HG03066 (cell line): ENCODE results near the gene ZNHIT3.

ENCODE experiments used
- ATAC-seq: cut with Tn5 transposase; IDR thresholded peaks from one replicate; pipeline ENCODE4 v1.9.1; 2021; ENCODE audit warnings: low read depth; ENCODE audit not compliant: unreplicated experiment

ZNHIT3 gene

DNA sequence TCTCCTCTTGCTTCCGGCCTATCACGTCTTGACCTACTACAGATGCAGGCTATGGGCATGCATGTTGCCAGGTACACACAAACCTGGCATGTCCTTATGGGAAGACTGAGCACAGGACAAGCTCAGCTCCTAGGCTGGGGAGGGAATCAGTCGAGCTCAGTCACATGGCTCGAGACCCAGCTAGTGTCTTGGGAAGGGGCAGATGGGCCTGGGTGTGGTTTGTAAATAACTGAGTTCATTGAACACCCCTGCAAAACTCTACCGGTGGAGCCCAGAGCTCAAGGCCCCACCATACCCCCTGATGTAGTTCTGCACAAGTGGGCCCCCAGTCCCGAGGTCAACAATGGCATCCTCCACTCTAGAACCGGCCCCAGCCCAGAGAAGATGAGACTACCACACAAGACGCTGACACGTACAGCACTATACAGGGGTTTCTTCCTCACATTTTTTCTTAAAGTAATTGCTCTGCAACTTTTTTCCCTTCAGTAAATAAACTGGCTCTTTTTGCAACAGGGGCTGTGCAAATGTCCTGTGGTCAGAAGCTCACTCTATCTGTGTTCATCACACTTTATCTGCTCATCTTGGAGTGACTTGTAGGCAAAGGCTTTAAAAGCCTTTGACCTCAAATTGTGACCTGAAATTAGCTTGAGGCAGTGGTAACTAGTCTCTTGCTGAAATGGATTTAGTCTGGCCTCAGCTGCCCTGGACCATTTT is 22.9 kb downstream of the ZNHIT3 start:
- ATAC-seq, result no peak

DNA sequence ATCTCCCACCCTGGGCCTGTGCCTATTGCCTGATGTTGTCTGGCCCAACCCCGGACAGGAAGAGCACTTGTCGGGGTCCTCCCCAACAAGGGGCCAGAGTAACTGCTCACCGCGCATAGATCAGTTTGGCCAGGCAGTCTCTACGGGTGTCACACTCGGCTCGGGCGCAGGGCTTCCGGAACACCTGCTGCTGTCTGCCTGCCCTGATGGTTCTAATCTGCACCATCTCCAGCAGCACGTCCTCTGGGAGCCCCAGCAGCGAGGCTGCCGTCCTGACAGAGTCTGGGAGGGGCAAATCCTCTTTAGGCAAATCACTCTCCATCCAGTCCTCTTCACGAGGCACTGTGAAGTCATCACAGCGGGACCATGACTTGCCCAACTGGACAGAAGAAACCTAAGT is 24.2 kb downstream of the ZNHIT3 start:
- ATAC-seq, result no peak

DNA sequence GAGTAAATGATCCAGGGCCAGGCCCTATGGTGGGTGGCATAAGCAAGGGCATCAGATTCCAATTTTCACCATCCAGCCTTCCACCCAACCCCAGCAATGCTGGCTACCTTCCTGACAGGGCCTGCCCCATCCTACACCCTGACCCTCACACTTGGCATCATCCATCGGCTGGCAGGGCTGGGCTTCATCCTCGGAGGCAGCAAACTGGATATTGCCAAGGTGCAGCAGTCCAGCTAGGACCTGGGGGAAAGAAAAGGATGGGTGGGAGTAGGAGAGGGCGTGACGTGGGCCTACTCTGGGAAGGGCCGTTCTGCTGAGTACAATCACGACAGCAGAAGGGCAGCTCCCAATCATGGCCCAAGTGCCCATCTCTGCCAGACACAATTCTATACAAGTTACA is 24.7 kb downstream of the ZNHIT3 start:
- ATAC-seq, result no peak

DNA sequence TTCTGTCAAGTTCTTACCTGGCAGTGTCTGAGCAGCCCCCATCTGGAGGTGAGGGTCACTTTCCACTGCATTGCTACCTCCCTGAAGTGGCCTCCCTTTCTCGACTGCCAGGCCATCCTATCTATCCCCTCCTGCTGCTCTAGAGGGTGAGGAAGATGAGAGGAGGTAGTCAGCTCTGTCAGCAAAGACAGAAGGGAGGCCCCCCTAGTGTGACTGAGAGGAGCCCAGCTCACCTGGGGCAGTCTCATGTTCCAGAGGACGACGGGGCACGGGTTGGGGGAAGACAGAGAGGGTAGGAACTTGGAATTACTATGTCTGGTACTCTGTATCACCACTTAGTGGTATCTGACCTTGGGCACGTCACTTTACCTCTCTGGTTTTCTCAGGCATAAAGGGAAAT is 26.2 kb downstream of the ZNHIT3 start:
- ATAC-seq, result no peak

DNA sequence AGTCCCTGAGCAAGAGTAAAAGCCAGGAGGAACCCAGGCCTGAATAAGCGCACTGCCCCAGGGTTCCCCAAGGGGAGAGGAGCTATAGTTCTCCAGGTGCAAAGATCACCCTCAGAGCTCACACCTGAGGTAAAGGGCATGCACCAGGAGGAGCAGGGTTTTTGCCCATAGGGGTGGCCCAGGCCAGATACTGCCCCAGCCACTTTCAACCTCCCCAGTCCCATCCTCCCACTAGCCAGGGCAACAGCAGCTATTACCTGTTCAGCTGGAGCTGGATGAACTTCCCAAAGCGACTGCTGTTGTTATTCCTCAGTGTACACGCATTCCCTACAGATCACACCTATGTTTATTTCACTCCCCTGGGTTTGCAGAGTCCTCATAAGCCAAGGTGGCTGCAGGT is 28.4 kb downstream of the ZNHIT3 start:
- no peak for ATAC-seq

DNA sequence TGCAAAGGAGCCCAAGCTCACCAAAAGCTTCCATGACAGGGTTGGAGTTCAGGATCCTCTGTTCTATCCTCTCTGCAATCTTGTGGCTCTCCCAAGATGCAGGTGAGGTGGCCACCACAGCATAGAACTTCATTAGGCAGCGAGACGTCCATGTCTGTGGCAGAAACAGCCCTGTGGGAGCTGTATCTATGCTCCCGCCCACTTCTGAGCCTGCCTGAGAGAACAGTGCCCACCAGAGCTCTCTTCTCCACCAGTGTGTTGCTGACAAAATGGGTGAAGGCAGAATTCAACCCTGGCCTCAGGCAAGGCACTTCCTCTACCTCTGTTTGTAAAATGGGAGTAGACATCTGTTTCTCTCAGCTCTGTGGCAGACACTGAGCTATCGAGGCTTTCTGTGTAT is 29.4 kb downstream of the ZNHIT3 start:
- ATAC-seq, result no peak

DNA sequence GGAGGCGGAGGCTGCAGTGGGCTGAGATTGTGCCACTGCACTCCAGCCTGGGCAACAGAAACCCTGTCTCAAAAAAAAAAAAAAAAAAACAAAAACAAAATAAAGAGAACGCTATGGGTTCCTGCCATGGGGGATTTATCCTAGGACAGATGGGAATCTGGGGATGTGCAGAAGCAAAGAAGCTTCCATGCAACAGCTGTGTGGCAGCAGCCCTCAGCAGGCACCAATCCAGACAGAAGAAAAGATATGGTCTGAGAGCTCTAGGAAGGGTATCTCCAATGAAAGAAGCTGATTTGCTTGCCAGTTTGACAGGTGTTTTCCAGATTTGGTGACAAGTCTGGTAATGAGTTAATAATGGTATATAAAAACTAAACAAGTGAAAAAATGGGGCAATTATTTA is 36.6 kb downstream of the ZNHIT3 start:
- ATAC-seq, result no peak

DNA sequence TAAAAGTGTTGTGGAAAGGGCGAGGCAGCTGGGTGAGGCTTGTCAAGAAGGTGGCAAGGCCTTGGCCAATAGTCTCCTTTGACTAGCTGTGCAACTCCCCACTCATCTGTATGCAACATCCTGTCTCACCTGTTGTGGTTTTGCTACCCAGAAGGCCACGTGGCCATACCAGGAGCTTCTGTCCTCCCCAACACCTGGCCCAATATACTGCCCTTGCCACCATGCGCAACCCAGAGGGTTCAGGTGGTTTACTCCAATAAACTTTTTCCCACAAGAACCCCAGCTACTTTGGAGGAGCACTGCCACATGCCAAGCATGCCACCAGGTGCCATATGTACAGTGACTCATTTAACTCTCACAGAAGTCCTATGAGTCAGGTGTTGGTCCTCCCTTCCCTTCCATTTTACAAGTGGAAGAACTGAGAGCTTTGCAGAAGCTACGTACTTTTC is 38.0 kb downstream of the ZNHIT3 start:
- no peak for ATAC-seq

DNA sequence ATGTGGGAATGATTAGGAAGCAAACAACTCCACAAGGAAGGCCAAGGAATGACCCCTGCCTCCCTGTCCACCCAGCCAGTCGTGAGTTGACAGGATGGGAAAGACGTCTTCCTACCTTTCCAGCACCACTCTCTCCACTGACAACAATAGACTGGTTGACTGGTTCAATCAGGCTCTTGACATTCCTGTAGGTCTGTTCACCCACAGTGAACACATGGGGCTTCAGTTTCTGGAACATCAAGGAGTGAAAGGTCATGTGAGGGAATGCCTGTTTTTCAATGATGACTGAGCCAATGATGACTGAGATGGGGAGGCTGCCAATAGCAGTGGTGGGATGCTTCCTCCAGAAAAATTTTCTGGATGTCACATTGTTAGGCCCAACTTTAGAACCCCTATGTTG is 38.6 kb downstream of the ZNHIT3 start:
- no peak for ATAC-seq

DNA sequence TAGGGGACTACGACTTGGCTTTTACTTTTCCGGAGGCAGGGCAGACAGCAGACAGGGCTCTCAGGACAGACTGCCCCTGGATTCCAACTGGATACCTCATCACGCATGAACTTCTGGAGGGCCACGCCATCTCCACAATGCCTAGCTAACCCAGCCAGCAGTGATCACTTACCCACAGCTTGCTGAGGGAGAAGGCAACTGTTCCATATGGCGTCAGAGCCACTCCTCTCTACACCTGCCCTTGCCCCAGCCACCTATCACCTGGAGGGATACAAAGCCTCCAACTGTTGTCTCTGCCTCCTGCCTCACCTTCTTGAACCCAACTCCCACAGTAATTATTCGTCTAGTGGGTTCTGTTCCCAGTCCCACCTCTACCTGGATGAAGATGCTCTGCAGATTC is 39.4 kb downstream of the ZNHIT3 start:
- ATAC-seq, result no peak

DNA sequence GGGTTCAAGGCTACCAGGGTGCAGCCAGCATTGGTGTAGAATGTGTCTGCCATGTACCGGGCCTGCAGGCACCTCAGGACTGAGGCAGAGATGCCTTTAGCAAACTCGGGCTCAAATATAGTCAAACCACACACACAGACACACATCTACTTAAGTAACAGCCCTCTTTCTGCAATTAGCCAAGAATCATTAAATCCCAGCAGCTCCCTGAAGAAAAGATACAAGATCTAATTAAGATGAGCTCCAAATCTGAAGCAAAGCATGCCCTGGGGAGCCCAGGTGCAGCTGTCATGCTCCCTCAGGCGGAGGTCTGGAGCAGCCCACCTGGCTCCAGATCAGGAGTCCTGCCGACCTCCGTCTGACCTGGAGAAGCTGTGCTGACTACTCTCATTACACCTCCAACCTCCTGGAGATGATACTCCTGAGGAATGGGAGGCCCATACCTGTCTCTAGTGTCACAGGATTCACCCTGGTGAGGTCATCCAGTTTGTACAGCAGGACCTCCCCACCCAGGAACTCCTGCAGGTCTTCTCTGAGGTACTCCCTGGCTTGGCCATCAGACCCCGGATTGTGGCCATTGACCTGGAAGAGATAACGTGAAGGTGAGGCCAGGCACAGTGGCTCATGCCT is 41.3 kb downstream of the ZNHIT3 start:
- ATAC-seq, result no peak

DNA sequence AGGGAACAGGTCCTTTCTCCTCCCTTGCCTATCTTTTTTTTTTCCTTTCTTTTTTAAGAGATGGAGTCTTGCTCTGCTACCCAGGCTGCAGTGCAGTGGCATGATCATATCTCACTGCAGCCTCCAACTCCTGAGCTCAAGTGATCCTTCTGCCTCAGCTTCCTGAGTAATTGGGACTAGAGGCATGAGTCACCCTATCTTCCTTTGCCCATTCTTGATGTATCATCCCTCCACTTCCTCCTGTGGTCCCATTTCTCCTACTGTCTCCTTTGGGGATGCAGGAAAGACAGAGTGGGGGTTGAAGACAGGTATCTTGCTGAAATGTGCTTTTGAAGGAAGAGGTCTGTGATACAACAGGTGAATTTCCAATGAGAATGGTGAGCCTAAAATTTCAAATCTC is 42.6 kb downstream of the ZNHIT3 start:
- no peak for ATAC-seq

DNA sequence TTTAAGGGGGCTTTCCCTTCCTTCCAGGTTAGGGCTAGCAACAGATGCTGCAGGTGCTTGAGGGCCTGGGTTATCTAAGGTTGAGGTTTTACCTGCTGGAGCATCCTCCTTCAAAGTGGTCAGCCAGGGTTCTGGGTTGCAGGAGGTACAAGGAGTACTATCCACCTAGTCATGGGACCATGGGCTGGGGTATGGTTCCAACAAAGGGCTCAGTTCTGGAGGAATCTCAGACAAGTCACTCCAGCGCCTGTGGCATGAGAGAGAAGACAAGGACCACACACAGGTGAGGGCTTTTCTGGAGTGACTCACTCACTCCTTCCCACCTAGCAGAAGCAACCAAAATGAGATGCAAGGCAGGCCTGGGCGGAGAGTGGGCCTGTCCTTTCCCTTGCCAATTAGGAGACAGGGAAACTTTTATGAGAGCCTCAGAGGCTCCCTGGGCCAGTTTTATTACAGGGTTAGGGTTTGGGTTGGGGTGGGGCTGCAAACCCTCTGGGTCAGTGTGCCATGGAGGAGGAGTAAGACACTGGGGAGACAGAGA is 46.0 kb downstream of the ZNHIT3 start:
- ATAC-seq, result no peak

DNA sequence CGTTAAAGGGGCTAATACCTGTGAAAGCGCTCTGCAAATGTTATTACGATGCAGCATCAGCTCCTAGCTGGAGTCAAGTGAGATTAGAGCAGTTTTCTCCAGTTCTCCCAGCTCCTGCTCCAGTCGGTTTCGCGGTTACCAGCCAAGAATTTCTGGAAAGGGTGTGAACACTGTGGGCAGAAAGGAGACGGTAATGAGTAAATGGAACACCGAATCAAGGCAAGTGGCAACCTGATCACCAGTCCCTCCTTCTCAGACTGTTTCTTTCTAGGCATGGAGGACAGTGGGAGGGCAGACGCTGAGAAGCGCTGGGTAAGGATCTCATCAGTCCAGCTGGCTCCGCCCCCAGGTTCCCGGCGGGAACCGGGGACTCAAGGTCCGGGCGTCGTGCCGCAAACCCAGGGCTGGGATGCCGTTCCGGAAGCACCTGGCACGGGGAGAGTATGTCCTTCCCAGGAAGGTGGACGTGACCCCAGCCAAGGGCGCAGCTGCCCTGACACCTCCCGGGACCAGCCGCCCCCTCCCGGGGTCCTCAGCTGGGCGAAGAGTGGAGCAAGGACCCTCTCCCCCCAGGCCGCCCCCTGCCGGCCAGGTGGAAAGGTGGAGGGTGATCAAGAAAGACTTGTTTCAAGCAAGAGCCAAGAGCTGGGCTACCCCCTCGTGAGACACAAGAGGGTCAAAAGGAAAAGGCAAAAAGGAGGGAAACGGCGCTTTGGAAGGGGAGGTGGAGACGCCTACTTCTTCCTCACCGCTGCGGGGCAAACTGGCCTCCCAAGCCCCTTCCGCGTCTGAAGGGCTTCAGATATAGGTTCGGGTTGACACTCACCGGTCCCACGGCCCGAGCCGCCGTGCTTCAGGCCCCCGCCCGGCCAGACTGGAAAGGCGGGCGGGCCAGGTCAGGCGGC is 47.7 kb downstream of the ZNHIT3 start:
- ATAC-seq, result peak; percentile 42

DNA sequence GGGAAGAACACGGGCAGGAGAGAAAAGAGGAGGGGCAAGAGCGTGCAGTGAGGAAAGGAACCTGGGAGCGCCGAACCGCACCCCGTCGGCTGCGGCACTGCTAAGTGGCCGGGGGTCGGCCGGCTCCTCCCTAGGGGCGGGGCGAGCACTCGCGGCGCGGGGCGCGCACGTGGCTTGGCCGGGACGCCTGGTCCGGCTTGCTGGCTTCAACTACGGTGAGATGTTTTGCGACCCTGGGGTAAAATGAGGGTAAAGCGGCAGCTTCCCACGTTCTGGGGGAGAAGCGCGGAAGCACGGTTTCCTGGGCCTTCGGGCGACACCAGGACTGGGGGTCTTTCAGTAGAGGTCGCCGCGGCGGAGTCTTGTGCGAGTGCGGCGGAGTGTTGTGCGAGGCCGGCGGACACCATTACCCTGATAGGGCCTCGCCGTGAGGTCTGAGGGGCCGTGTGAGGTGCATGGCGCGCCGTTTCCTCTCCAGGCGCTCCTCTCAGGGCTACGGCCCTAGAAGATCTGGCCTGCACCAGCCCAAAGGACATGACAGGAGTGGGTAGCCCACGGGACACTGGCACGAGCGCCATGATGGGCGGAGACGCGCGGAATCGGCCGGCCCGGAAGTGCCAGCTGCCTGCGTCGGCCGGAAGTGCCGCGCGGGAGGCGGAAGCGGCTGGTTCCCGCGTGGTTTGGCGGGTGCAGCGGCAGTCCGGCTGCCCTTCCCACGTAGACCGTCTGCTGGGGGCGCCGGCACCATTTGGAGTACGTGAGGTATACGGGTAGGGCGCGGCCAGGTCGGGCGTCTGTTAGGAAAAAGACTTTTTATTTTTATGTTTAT is 48.6 kb downstream of the ZNHIT3 start, which contains the start of the genes MYO19 and PIGW:
TSS of gene MYO19 (minus strand) at position 29 of the 829 bp plus-strand sequence. CDS start 2,330 bp downstream, outside the sequence.
TSS of gene PIGW (plus strand) at position 148 of the 829 bp plus-strand sequence. CDS start 2,115 bp downstream, outside the sequence.
- ATAC-seq, result peak; percentile 71

DNA sequence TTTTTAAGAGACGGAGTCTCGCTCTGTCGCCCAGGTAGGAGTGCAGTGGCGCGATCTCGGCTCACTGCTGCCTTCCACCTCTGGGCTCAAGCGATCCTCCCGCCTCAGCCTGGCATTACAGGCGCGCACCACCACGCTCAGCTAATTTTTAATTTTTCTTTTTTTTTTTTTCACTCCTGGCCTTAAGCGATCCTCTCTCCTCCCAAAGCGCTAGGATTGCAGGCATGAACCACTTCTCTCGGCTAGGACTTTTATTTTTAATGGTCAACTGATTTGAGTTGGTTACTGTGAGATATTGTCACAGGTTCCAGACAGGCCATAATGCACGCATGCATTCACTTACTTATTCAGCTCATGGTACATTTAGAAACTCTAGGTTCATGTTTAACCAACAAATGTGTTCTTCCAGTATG is 49.2 kb downstream of the ZNHIT3 start:
- ATAC-seq, result no peak

DNA sequence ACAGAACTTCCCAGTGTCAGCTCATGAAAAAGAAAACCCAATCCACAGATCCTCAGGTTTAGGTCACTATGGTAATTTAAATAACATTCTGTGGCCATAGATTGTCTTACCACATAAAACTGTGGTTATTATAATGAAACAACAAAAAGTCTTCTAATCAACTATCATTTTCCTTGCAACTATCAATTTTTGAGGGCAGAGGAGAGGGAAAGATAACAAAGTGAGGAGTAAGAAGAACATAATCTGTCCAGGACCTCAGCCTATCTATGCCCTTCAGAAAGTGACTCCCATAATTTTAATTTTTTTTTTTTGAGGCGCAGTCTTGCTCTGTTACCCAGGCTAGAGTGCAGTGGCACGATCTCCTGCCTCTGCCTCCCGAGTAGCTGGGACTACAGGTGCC is 54.2 kb downstream of the ZNHIT3 start:
- no peak for ATAC-seq

DNA sequence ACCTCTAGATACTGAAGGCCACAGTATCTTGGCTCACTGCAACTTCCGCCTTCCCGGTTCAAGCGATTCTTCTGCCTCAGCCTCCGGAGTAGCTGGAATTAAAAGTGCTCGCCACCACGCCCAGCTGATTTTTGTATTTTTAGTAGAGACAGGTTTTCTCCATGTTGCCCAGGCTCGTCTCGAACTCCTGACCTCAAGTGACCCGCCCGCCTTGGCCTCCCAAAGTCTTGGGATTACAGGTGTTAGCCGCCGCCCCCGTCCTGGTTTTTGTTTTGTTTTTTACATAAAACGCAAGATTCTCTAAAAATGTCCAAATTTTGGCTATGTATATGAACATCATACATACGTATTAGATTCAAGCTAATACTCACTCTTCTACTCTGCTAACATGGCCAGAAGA is 56.3 kb downstream of the ZNHIT3 start:
- ATAC-seq, result no peak

DNA sequence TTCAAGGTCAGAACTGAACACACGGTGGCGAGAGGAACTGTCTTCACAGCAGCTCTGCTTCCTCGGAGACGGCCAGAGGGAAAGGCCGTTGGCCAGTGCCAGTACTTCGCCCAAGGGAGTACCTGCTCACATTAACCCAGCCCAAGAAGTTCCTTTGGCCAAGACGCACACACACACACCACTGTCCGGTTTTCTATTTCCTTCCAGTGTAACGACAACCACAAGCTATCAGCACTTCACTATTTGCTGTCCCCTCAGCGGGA is 57.5 kb downstream of the ZNHIT3 start:
- no peak for ATAC-seq
